ENCODE results near the gene HIVEP3. TPM values are rescaled to one million over a fixed set of nuclear protein-coding genes. Genes with fewer than 3 reads are reported as not detected.
A peak's percentile ranks its signal among the peaks of the same experiment; 100 is the strongest.

HIVEP3 gene
- total RNA-seq, 1 donor: 1.8 TPM

- Histone ChIP-seq H3K4me3 (ENCODE audit: insufficient read depth, low read length) (no peak overlapping the region), H3K27me3 (ENCODE audit: insufficient read depth, low read length) (no peaks in the 10 kb centered on the region), H3K36me3 (ENCODE audit: insufficient read depth, low read length) (no peaks in the 10 kb centered on the region), H2AFZ (ENCODE audit: low read length) (no peak overlapping the region), H3K27ac (ENCODE audit: low read depth, low read length) (no peak overlapping the region), H3K4me1 (ENCODE audit: insufficient read depth, low read length) (peaks cover 15% of the 10 kb centered on the region), H4K20me1 (ENCODE audit: insufficient read depth, low read length) (no peaks in the 10 kb centered on the region), H3K79me2 (ENCODE audit: insufficient read depth, low read length) (no peaks in the 10 kb centered on the region), H3K4me2 (ENCODE audit: insufficient read depth, low read length) (no peak overlapping the region), H3K9me3 (ENCODE audit: low read depth, low read length) (no peaks in the 10 kb centered on the region)
- no peak for DNase-seq (ENCODE audit: insufficient read length, low spot score, missing footprints)
- no peak for TF ChIP-seq CTCF (IDR thresholded peaks at IDR 0.05; ENCODE audit: extremely low read depth, low read depth, low read length)
Observed at GRCh38 chr1:41767534-41768525, 150.9 kb downstream of the HIVEP3 start.

- DNase-seq (ENCODE audit: insufficient read length, low spot score, missing footprints): no peak
- H3K4me1 ChIP-seq (ENCODE audit: insufficient read depth, low read length): peaks cover 7% of the 10 kb centered on the region
- no peak overlapping the region for H3K4me3 ChIP-seq (ENCODE audit: insufficient read depth, low read length)
- H3K27ac ChIP-seq (ENCODE audit: low read depth, low read length): no peak overlapping the region
- no peaks in the 10 kb centered on the region for H3K36me3 ChIP-seq (ENCODE audit: insufficient read depth, low read length)
- no peak overlapping the region for H3K4me2 ChIP-seq (ENCODE audit: insufficient read depth, low read length)
- H4K20me1 ChIP-seq (ENCODE audit: insufficient read depth, low read length): no peaks in the 10 kb centered on the region
- TF ChIP-seq CTCF (IDR thresholded peaks at IDR 0.05; ENCODE audit: extremely low read depth, low read depth, low read length): no peak
- H2AFZ ChIP-seq (ENCODE audit: low read length): no peak overlapping the region
- H3K79me2 ChIP-seq (ENCODE audit: insufficient read depth, low read length): no peaks in the 10 kb centered on the region
- no peaks in the 10 kb centered on the region for H3K9me3 ChIP-seq (ENCODE audit: low read depth, low read length)
- no peaks in the 10 kb centered on the region for H3K27me3 ChIP-seq (ENCODE audit: insufficient read depth, low read length)
Observed at GRCh38 chr1:41766546-41766945, 152.2 kb downstream of the HIVEP3 start.

- H3K79me2 ChIP-seq (ENCODE audit: insufficient read depth, low read length): no peaks in the 10 kb centered on the region
- TF ChIP-seq CTCF (IDR thresholded peaks at IDR 0.05; ENCODE audit: extremely low read depth, low read depth, low read length): peak; percentile 19
Observed at GRCh38 chr1:41766041-41766440, 152.7 kb downstream of the HIVEP3 start.

GRCh38 chr1:41765152-41765551, 153.6 kb downstream of the HIVEP3 start:
- H2AFZ ChIP-seq (ENCODE audit: low read length): no peak overlapping the region
- no peaks in the 10 kb centered on the region for H3K79me2 ChIP-seq (ENCODE audit: insufficient read depth, low read length)
- H3K27ac ChIP-seq (ENCODE audit: low read depth, low read length): no peak overlapping the region
- H3K4me2 ChIP-seq (ENCODE audit: insufficient read depth, low read length): no peak overlapping the region
- H3K4me1 ChIP-seq (ENCODE audit: insufficient read depth, low read length): no peaks in the 10 kb centered on the region
- DNase-seq (ENCODE audit: insufficient read length, low spot score, missing footprints): no peak
- H3K4me3 ChIP-seq (ENCODE audit: insufficient read depth, low read length): no peak overlapping the region
- no peaks in the 10 kb centered on the region for H3K36me3 ChIP-seq (ENCODE audit: insufficient read depth, low read length)
- TF ChIP-seq CTCF (IDR thresholded peaks at IDR 0.05; ENCODE audit: extremely low read depth, low read depth, low read length): no peak
- no peaks in the 10 kb centered on the region for H3K27me3 ChIP-seq (ENCODE audit: insufficient read depth, low read length)
- H4K20me1 ChIP-seq (ENCODE audit: insufficient read depth, low read length): no peaks in the 10 kb centered on the region
- H3K9me3 ChIP-seq (ENCODE audit: low read depth, low read length): no peaks in the 10 kb centered on the region

More at GRCh38 chr1:41766041-41766440, 152.7 kb downstream of the HIVEP3 start:
- Histone ChIP-seq H3K27me3 (ENCODE audit: insufficient read depth, low read length) (no peaks in the 10 kb centered on the region), H3K9me3 (ENCODE audit: low read depth, low read length) (no peaks in the 10 kb centered on the region), H2AFZ (ENCODE audit: low read length) (no peak overlapping the region), H3K4me2 (ENCODE audit: insufficient read depth, low read length) (no peak overlapping the region), H3K36me3 (ENCODE audit: insufficient read depth, low read length) (no peaks in the 10 kb centered on the region), H3K4me1 (ENCODE audit: insufficient read depth, low read length) (peaks cover 2% of the 10 kb centered on the region), H3K27ac (ENCODE audit: low read depth, low read length) (no peak overlapping the region), H3K4me3 (ENCODE audit: insufficient read depth, low read length) (no peak overlapping the region), H4K20me1 (ENCODE audit: insufficient read depth, low read length) (no peaks in the 10 kb centered on the region)
- no peak for DNase-seq (ENCODE audit: insufficient read length, low spot score, missing footprints)

Measured in osteoblast (primary cell).